HAP-1 (cell line): ENCODE measurements around the gene EDA.

Experiments
- DNase-seq, 2 experiments: peaks; one replicate each; pipeline ENCODE4 v3.0.0-alpha.2; 2016 to 2020; ENCODE audit warnings: low spot score in 2 of 2
- H3K27me3 ChIP-seq: fragments of 250-450 bp; sonication (Bioruptor Pico); 2 replicates; pipeline ENCODE4 v1.5.1; 2020; ENCODE audit warnings: low read depth, mild to moderate bottlenecking, moderate library complexity
- H3K36me3 ChIP-seq: fragments of 250-450 bp; sonication (Bioruptor Pico); replicated peaks from 2 replicates; pipeline ENCODE4 v1.5.1; 2020; ENCODE audit warnings: mild to moderate bottlenecking
- H3K4me1 ChIP-seq: fragments of 250-450 bp; sonication (Bioruptor Pico); 2 replicates; pipeline ENCODE4 v1.5.1; 2020; ENCODE audit warnings: mild to moderate bottlenecking
- H3K4me3 ChIP-seq: fragments of 250-450 bp; sonication (Bioruptor Pico); 2 replicates; pipeline ENCODE4 v1.5.1; 2020; ENCODE audit warnings: mild to moderate bottlenecking, moderate library complexity
- H3K9me3 ChIP-seq: fragments of 250-450 bp; sonication (Bioruptor Pico); 2 replicates; pipeline ENCODE4 v1.5.1; 2020; ENCODE audit warnings: mild to moderate bottlenecking, moderate library complexity
- in situ Hi-C: fragments of 300-500 bp; cut with MboI; formaldehyde crosslinking; loops from 3 replicates; pipeline ENCODE4 v1.14.3; 2020; ENCODE audit warnings: low sequenced_read_pairs, inconsistent platforms, mixed read lengths

EDA gene

DNA sequence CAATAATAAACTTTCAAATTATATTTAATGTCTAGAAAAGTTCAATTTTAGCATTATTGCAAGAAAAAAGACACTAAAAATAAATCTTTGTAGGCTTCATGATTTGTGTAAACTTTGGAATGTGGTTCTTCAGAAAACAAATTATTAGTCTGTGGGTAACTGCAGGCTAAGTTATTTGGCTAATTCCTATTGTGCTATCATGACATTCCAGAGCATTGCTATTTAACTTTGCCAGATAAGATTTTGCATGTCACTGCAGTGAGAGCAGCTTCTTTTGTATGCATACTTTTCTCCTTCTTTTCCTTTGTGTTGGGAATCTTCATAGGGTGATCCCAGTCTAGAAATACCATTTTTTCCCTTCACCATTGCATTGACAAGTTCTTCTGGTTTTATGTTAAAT is 303.8 kb downstream of the EDA start:
- Histone ChIP-seq H3K4me3 (no peak overlapping the region), H3K4me1 (peaks cover 9% of the 10 kb centered on the region), H3K9me3 (no peaks in the 10 kb centered on the region), H3K27me3 (no peaks in the 10 kb centered on the region), H3K36me3 (no peaks in the 10 kb centered on the region)
- in situ Hi-C loops, result loop anchor here (10.0 kb wide), 1 partner anchor 55 kb away; no protein-coding TSS in a partner anchor
- peak in 1 of 2 experiments; percentile 48 for DNase-seq

DNA sequence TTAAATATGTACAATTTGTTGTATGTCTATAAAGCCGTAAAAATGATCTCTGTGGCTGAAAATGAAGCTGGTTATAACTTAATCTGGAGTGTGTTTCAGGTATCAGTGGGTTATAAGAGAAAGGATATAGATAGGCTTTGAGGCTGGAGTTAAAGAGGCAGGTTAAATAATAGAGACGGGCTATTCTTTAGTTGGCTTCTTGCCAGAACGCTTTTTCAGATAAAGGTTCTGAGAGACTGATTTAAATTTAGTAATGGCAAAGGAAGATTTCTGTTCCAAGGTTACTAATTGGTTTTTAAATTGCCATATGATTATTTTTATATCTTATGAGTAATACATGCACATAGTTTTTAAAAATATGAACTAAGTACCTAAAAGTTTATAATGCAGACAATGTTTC is 316.4 kb downstream of the EDA start:
- Histone ChIP-seq H3K36me3 (no peaks in the 10 kb centered on the region), H3K27me3 (no peaks in the 10 kb centered on the region), H3K4me1 (no peaks in the 10 kb centered on the region), H3K4me3 (no peak overlapping the region), H3K9me3 (no peaks in the 10 kb centered on the region)
- DNase-seq, result no peak
- in situ Hi-C loops, result no loop called here

DNA sequence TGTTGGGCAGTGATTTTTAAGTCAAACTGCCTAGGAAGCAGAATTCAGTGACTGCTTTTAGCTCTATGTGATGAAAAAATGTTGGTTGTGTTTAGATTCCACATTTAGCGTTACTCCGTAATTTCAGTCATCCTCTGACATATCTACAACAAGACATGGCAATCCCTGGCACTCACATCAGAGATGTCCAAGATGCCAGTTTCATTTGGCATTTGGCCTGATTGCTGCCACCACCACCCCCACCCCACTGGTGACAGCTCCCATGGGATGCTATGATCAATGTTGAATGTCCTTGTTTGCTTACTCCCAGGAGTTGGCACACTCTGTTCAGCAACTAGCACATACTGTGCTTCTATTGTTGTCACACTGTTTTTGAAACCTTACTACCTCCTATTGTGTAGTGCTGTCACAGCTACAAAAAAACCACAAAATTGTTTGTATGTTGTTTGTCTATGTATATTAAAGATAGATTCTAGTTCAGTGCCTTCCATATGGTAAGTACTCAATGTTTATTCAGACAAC is 332.4 kb downstream of the EDA start:
- DNase-seq, result no peak
- in situ Hi-C loops, result no loop called here
- no peaks in the 10 kb centered on the region for H3K27me3 ChIP-seq

DNA sequence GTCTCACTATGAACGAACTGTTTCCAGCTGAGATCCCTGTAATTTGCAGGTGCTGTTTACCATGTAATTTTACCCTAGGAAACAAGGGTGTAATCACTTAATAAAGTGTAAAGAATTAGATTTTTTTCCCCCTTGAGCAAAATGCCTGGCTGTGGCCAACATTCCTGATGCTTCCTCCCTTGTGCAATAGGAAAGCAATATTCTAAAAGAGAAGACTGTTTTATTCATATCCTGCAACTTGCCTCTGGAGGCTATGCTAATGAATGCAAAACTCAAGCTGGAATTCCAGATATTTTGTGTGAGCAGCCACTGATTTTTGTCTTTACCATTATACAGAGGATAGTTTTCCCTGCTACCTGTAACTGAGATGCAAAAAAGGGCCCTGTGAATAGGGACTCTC is 335.8 kb downstream of the EDA start:
- Histone ChIP-seq H3K9me3 (no peaks in the 10 kb centered on the region; the same call in 1 of the 2 replicates), H3K4me1 (no peaks in the 10 kb centered on the region), H3K4me3 (no peak overlapping the region), H3K36me3 (no peaks in the 10 kb centered on the region), H3K27me3 (no peaks in the 10 kb centered on the region)
- in situ Hi-C loops, result no loop called here
- DNase-seq, result no peak

More for the DNA sequence above, 332.4 kb downstream of the EDA start:
- Histone ChIP-seq H3K4me3 (no peak overlapping the region), H3K36me3 (no peaks in the 10 kb centered on the region), H3K9me3 (no peaks in the 10 kb centered on the region; the same call in 1 of the 2 replicates), H3K4me1 (no peaks in the 10 kb centered on the region)

DNA sequence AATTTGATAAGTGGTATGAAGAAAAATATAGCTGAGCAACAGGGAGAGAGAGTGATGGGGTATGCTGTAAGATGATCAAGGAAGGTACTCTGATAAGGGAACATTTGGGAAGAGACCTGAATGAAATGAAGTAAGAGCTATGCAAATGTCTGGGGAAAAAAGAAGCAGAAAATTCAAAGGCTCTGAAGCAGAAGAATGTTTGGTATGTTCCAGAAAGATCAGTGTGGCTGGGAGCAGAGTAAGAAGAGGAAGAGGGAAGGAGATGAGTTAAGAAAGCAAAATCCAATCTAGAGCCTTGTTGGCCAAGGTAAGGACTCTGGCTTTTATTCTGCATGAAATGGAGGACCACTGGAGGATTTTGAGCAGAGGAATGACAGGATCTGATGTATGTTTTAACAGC is 343.8 kb downstream of the EDA start:
- Histone ChIP-seq H3K4me3 (no peak overlapping the region), H3K36me3 (no peaks in the 10 kb centered on the region), H3K9me3 (no peaks in the 10 kb centered on the region), H3K4me1 (no peaks in the 10 kb centered on the region), H3K27me3 (no peaks in the 10 kb centered on the region; the same call in 1 of the 2 replicates)
- DNase-seq, result no peak
- in situ Hi-C loops, result no loop called here

DNA sequence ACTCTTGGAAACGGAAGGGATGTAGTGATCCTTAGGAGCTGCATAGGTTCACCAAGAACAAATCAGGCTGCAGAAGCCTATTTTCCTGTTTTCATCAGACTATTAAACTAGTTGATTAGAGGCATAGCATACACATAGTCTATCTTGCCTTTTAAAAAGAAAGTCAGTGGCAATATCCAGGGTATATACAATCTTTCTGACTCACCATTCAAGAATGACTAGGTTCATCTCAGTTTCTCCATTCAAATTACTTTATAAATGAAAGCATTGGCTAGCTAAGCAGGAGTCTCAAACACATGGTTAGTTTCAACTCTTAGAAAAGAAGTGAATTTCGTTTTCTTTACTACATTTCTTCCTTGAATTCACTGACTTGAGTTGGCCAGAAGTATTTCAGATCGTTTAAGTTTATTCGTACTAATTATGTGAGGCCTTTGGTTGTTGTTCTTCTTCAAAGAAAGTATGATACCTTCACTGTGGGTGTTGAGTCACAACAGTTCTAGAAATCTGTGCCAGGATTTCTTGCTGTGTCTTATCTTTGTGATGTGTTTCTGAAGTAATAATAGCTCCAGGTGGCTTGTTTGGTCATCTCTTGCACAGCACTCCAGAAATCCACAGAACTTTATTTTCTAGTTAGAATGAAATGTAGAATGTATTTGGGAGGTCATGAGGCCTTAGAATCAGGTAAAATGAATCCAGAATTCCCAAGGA is 345.6 kb downstream of the EDA start:
- Histone ChIP-seq H3K9me3 (no peaks in the 10 kb centered on the region), H3K27me3 (no peaks in the 10 kb centered on the region; the same call in 1 of the 2 replicates), H3K36me3 (no peaks in the 10 kb centered on the region), H3K4me1 (no peaks in the 10 kb centered on the region), H3K4me3 (no peak overlapping the region)
- in situ Hi-C loops, result no loop called here
- no peak for DNase-seq

DNA sequence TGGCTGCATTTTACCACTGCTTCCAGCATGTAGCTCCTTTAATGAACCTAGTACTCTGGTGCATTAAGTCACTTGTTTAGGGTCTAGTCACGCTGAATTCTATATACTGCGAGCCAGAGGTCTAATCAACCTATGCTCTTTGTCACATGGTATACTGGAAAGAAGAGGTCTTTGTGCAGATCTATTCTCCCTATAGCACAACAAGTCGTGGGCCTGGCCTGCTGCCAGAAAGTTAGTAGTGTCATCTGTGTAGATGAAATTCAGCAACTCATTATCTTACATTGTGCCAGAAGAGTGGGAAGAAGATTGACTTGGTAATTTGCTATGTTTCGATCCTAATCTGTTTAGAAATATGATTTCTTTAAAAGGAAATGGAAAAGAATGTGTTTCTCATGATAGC is 353.0 kb downstream of the EDA start:
- H3K36me3 ChIP-seq, result no peaks in the 10 kb centered on the region
- H3K9me3 ChIP-seq, result no peaks in the 10 kb centered on the region
- no peaks in the 10 kb centered on the region for H3K4me1 ChIP-seq
- DNase-seq, result peak in 1 of 2 experiments; percentile 11
- H3K4me3 ChIP-seq, result no peak overlapping the region
- H3K27me3 ChIP-seq, result no peaks in the 10 kb centered on the region
- in situ Hi-C loops, result no loop called here

DNA sequence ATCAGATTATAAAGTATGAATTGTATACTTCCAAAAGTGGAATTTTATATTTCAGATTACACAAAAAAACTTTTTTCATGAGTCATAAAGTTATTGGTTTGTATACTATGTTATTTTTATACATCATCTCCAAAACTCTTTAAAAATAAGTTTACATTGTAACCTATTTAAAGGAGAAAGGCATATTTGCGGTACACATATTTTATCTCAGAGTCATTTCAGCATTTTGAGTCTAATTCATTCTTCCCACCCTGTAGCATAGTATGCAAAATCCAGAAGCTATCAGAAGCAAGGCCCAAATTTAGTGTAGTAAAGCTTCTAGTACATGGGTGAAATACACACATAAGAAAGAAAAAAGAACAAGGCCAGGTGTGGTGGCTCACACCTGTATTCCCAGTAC is 353.5 kb downstream of the EDA start:
- no peak overlapping the region for H3K4me3 ChIP-seq
- DNase-seq, result no peak
- H3K9me3 ChIP-seq, result no peaks in the 10 kb centered on the region
- in situ Hi-C loops, result no loop called here
- no peaks in the 10 kb centered on the region for H3K27me3 ChIP-seq
- no peaks in the 10 kb centered on the region for H3K4me1 ChIP-seq
- H3K36me3 ChIP-seq, result no peaks in the 10 kb centered on the region

DNA sequence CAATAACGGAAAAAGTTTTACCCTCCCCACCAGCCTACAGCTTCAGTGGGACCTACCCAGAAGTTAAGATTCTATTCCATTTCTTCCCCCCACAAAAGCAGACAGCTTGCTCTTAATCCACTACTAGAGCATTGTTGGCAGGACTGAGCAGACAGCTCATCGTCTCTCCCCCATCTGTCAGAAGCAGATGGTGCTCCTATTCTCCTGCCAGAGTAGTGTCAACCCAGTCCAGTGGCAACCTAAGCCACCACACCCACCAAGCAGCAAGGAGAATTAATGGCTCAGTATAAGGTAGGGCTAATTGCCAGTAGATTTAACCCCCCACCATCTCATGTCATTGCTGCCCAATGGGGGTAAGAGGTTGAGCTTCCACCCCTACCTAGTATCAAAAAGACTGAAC is 371.8 kb downstream of the EDA start:
- no peaks in the 10 kb centered on the region for H3K27me3 ChIP-seq
- in situ Hi-C loops, result no loop called here
- DNase-seq, result no peak

DNA sequence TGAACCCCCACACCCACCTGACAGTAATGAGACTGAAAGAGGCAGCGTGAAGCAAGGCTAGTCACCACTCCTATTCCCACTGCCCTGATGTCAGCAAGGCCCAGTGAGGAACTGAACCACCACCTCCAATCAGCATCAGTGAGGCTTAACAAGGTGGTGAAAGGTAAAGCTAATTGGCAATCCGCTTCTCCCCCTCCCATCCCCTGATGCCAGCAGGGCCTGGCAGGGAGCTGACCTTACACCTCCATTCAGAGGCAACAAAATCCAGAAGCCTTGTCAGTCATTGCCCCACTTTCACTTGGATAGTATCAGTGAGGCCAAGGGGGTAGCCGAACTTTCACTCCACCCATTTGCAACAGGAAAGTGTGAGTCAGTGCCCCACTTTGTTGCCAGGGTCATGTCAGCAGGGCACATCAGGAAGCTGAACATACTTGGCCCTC is 373.1 kb downstream of the EDA start:
- no peaks in the 10 kb centered on the region for H3K9me3 ChIP-seq
- no peaks in the 10 kb centered on the region for H3K4me1 ChIP-seq
- in situ Hi-C loops, result no loop called here
- H3K27me3 ChIP-seq, result no peaks in the 10 kb centered on the region
- no peaks in the 10 kb centered on the region for H3K36me3 ChIP-seq
- no peak for DNase-seq
- H3K4me3 ChIP-seq, result no peak overlapping the region

More for the DNA sequence above, 371.8 kb downstream of the EDA start:
- Histone ChIP-seq H3K4me1 (no peaks in the 10 kb centered on the region), H3K36me3 (no peaks in the 10 kb centered on the region), H3K4me3 (no peak overlapping the region), H3K9me3 (no peaks in the 10 kb centered on the region)

DNA sequence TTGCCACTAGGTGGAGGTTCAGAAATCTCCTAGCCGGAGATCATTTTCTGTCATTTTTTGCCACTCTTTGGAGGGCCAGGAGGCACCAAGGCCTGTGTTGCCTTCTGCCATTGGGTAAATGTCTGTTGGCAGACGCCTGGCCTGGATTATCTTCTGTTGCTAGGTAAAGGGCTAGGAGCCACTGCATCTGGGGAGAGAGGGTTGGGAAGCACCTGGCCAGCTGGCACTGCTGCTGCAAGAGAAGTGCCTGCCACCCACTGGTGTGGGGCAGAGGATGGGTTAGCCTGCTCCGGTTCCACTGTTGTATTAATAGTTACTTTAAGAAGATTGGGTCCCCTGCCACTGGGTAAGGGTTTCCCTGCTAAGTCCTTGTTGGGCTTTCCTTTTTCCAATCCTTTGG is 375.8 kb downstream of the EDA start:
- no peaks in the 10 kb centered on the region for H3K9me3 ChIP-seq
- no peak overlapping the region for H3K4me3 ChIP-seq
- in situ Hi-C loops, result no loop called here
- no peaks in the 10 kb centered on the region for H3K36me3 ChIP-seq
- DNase-seq, result no peak
- no peaks in the 10 kb centered on the region for H3K27me3 ChIP-seq
- no peaks in the 10 kb centered on the region for H3K4me1 ChIP-seq

DNA sequence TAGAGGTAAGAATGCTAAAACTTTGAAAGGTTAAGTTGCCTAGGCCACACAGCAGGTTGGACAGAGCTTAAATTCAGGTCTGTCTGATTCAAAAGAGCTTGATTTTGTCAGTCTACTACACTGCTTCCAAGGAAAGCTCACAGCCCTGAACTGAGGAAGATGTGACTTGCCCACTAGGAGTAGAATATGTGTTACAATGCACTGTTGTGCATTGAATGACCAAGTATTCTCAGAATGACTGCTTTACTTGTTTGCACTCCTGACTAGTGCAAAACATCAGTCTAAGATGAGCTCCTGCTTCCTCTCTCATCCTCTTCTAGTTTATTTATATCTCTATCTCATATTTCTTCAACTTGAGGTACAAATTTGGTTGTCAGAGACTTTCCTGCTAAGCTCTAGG is 377.6 kb downstream of the EDA start:
- Histone ChIP-seq H3K4me1 (no peaks in the 10 kb centered on the region), H3K27me3 (no peaks in the 10 kb centered on the region), H3K36me3 (no peaks in the 10 kb centered on the region), H3K9me3 (no peaks in the 10 kb centered on the region), H3K4me3 (no peak overlapping the region)
- no peak for DNase-seq
- in situ Hi-C loops, result no loop called here

DNA sequence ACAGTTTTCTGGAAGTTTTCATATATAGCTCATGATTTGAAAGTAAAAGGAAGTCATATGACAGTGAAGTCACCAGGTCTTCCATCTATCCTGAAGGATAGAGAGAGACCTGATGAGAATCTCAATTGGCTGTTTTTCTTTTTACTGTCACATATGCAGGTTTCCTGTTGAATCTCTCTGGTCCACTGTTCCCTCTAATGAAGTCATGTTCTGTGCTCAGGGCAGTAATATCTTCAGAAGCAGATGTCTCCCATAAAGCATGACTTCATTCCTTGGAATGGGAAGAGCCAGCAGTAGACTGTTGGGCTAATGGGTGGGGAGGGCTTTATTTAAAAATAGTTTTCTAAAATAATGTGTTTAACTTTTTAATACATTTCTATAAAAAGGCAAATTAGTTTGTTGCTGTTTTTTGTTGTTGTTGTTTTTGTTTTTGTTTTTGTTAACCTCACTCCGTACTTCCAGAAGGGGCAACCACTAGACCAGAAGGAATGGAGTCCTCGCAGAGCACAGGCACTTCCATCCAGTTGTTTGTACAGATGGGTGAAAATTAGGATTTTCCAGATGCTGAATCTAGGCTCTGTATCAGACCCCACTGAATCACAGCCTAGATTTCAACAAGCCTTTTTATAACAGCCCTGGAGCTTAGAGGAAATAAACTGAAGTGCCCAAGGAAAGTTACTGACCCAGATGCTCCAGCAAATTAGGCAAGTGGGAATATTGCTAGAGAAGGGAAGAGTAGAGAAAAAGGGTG is 379.6 kb downstream of the EDA start:
- no peak for DNase-seq
- H3K27me3 ChIP-seq, result no peaks in the 10 kb centered on the region
- H3K4me1 ChIP-seq, result no peaks in the 10 kb centered on the region
- H3K36me3 ChIP-seq, result no peaks in the 10 kb centered on the region
- no peaks in the 10 kb centered on the region for H3K9me3 ChIP-seq
- in situ Hi-C loops, result no loop called here
- H3K4me3 ChIP-seq, result no peak overlapping the region

DNA sequence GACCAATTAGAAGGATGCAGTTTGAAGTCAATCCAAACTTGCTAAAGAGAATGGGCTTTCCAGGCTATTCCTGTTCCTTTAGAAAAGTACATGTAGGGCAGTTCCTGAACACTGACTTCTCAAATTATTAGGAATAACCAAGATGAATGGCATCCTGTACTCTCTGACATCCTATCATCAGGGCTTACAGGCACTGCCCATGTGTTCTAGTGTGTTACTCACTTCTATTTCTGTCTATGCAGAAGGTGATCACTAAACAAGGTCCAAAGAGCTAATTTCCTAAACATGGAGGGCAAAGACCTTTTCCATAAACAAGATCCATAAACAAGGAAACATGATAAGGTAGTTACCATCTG is 380.2 kb downstream of the EDA start:
- no peaks in the 10 kb centered on the region for H3K9me3 ChIP-seq
- no peaks in the 10 kb centered on the region for H3K27me3 ChIP-seq
- DNase-seq, result no peak
- in situ Hi-C loops, result no loop called here
- H3K36me3 ChIP-seq, result no peaks in the 10 kb centered on the region
- no peaks in the 10 kb centered on the region for H3K4me1 ChIP-seq
- H3K4me3 ChIP-seq, result no peak overlapping the region
